Psoas muscle (tissue), 8 donors: Measurements from ENCODE around the gene KSR1. TPM values are rescaled to one million over a fixed set of nuclear protein-coding genes. Genes with fewer than 3 reads are reported as not detected.

ENCODE experiments used
- ATAC-seq, 4 donors: fragments of 200-7000 bp; cut with Tn5 transposase; one replicate each; pipeline ENCODE4 v1.9.1; 2020; ENCODE audit warnings: moderate library complexity in 3 of 4, mild to moderate bottlenecking in 2 of 4
- DNase-seq, 2 donors: peaks; one replicate each; pipeline ENCODE4 v3.0.0-alpha.2; 2020
- H3K27ac ChIP-seq: fragments of 200-600 bp; one replicate; pipeline ENCODE4 v1.8.0; 2022
- H3K27me3 ChIP-seq, 3 donors: fragments of 200-600 bp in 1 of 3; one replicate each; pipeline versions ENCODE4 v1.6.1 to v1.8.0; 2013 to 2022; ENCODE audit warnings: low read length in 2 of 3, mild to moderate bottlenecking in 2 of 3, moderate library complexity in 1 of 3; ENCODE audit not compliant: insufficient read depth in 3 of 3
- H3K36me3 ChIP-seq, 2 donors: fragments of 200-600 bp in 1 of 2; one replicate each; pipeline versions ENCODE4 v1.6.1 to v1.8.0; 2013 to 2022; ENCODE audit warnings: low read depth in 1 of 2, mild to moderate bottlenecking in 1 of 2, moderate library complexity in 1 of 2; ENCODE audit not compliant: insufficient read depth in 1 of 2
- H3K4me1 ChIP-seq: fragments of 200-600 bp; one replicate; pipeline ENCODE4 v1.8.0; 2022
- H3K4me3 ChIP-seq: fragments of 200-600 bp; one replicate; pipeline ENCODE4 v1.8.0; 2022; ENCODE audit warnings: mild to moderate bottlenecking
- H3K9me3 ChIP-seq: fragments of 200-600 bp; one replicate; pipeline ENCODE4 v1.8.0; 2022
- WGBS, 3 donors: extraction: QIAGEN DNeasy Blood & Tissue Kit; methylation state at CpG; one replicate each; pipeline versions ENCODE4 v1.1.6 to v1.1.7; 2013; 5-methylcytosine and 5-hydroxymethylcytosine counted together
- intact Hi-C, 2 donors: fragments of 100-400 bp; cut with DNase I; formaldehyde crosslinking; loops; one replicate each; pipeline versions ENCODE4 v1.11.0 to v1.14.2; 2022
- polyA plus RNA-seq, 3 donors: library from polyadenylated mRNA; stranded (reverse); fragments of 200-250 nt; gene quantifications; one replicate each; pipeline ENCODE4 v1.2.3, GENCODE V29; 2013
- total RNA-seq, 4 donors: library from RNA; stranded (reverse); fragmentation: NEBNext Ultra II Directional in 2 of 4; extraction: Animal tissue kit (Norgen Biotek cat#: 25700) in 2 of 4; gene quantifications; one replicate each; pipeline versions ENCODE4 v1.2.1 to v1.2.4, GENCODE V29; 2021 to 2023
- TF ChIP-seq, protein P1 (sequence below): fragments of 200-600 bp; IDR thresholded peaks from one replicate; pipeline ENCODE4 v1.8.0; 2022; ENCODE audit warnings: antibody characterized with exemption
- donor health status: healthy with polysubstance abuse.
- donor health status: DM: no; HTN: no; CAD: no; lungs with moderate emphysema.
- donor health status: Bipolar disorder and iron deficiency.
- donor health status: healthy.
- donor health status: DM: yes; HTN: yes; CAD: no.
- donor health status: DM: no; HTN: no; CAD: no.
- donor health status: DM: no; HTN: no; CAD: no.
- donor health status: DM: yes; HTN: yes; CAD: no.

The KSR1 gene
- total and polyA plus RNA-seq, 7 donors, result 7.8 to 93.0 (median 46.5) TPM

- DNase-seq (peak in 1 of 2 donors; percentile 14), ATAC-seq (no peak)
- WGBS, 3 donors, result 62 to 71% (median 68%) methylated on average over 5 of the region's 5 CpGs
- Histone ChIP-seq H3K27me3 (no peaks in the 10 kb centered on the region), H3K27ac (peak overlapping the region; percentile 94), H3K4me1 (peaks cover 63% of the 10 kb centered on the region), H3K36me3 (no peaks in the 10 kb centered on the region), H3K4me3 (no peak overlapping the region), H3K9me3 (no peaks in the 10 kb centered on the region)
- intact Hi-C loops, result no loop called here
- TF ChIP-seq, protein P1, sequence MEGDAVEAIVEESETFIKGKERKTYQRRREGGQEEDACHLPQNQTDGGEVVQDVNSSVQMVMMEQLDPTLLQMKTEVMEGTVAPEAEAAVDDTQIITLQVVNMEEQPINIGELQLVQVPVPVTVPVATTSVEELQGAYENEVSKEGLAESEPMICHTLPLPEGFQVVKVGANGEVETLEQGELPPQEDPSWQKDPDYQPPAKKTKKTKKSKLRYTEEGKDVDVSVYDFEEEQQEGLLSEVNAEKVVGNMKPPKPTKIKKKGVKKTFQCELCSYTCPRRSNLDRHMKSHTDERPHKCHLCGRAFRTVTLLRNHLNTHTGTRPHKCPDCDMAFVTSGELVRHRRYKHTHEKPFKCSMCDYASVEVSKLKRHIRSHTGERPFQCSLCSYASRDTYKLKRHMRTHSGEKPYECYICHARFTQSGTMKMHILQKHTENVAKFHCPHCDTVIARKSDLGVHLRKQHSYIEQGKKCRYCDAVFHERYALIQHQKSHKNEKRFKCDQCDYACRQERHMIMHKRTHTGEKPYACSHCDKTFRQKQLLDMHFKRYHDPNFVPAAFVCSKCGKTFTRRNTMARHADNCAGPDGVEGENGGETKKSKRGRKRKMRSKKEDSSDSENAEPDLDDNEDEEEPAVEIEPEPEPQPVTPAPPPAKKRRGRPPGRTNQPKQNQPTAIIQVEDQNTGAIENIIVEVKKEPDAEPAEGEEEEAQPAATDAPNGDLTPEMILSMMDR, result no peak
Measured at GRCh38 chr17:27568811-27569210, 112.6 kb downstream of the KSR1 start.

DNA sequence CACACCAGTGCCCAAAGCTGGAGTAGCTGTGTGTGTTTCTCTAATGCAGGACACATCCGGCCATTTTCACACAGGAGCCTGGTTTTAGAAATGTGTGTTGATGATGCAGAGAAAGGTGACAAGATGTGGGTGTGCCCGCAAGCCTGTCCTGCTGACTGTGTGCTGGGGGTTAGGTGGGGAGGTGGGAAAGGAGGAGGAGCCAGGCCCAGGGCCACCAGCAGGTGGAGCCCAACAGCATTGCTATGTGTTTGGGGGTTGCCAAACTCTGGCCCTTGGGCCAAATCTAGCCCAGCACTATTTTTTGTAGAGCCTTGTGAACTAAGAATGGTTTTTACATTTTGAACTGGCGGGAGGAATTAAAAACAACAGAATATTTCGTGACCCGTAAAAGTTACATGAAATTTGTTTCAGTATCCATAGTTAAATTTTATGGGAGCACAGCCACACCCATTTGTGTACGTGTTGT lies 113.0 kb downstream of the KSR1 start:
- peak; percentile 49 to 77 for DNase-seq

DNA sequence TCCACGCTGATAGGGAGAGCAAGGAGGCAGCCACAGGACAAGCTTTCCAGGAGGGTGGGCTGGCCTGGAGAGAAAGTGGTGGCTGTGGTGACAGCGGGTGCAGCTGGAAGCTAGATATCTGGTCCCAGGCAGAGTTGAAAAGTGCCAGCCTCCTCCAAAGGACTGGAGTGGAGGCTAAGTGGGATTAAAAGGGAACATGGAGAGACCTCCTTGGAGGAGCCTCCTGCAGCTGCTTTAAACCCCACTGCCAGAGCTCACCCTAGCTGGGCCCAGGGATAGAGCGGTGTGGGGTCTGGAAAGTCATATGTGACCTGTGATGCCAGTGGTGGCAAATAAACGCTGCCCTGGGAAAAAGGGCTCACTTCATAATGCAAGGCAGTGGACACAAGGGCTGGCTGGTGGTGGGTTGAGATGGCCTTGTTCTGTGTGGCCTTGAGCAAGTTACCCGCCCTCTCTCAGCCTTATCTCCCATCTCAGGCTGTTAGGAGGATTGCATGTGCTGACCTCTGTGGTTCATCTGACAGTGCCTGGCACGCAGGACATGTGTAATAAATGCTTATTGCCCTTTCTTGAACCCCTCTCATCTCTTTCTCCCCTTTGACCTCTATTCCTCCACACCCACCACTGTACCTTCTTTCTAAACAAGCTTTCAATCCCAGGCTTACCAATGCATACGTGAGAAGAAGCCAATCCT lies 113.8 kb downstream of the KSR1 start:
- Histone ChIP-seq H3K4me3 (no peak overlapping the region), H3K9me3 (no peaks in the 10 kb centered on the region), H3K36me3 (no peaks in the 10 kb centered on the region), H3K4me1 (peaks cover 75% of the 10 kb centered on the region), H3K27me3 (no peaks in the 10 kb centered on the region), H3K27ac (peak overlapping the region; percentile 94)
- intact Hi-C loops, result loop anchor here in 1 of 2 donors (5.0 kb wide), 1 partner anchor 78 kb away; no protein-coding TSS in a partner anchor
- TF ChIP-seq, protein P1, result no peak
- no peak for ATAC-seq
- 84 to 95% (median 85%) methylated on average over 7 of the region's 7 CpGs for WGBS, 3 donors
- peak in 1 of 2 donors; percentile 20 for DNase-seq

More for the DNA sequence above, 113.0 kb downstream of the KSR1 start:
- Histone ChIP-seq H3K9me3 (no peaks in the 10 kb centered on the region), H3K36me3 (no peaks in the 10 kb centered on the region), H3K27ac (peak overlapping the region; percentile 94), H3K4me3 (no peak overlapping the region), H3K4me1 (peaks cover 67% of the 10 kb centered on the region), H3K27me3 (no peaks in the 10 kb centered on the region)
- ATAC-seq, result peak; percentile 29 to 64 (median 48)
- TF ChIP-seq, protein P1, result peak; percentile 53
- 74 to 83% (median 78%) methylated on average over 6 of the region's 6 CpGs for WGBS, 3 donors
- intact Hi-C loops, result no loop called here

- Histone ChIP-seq H3K9me3 (no peaks in the 10 kb centered on the region), H3K27ac (peak overlapping the region; percentile 94), H3K4me1 (peaks cover 76% of the 10 kb centered on the region), H3K27me3 (no peaks in the 10 kb centered on the region), H3K36me3 (no peaks in the 10 kb centered on the region), H3K4me3 (no peak overlapping the region)
- TF ChIP-seq, protein P1, result no peak
- 44 to 65% (median 48%) methylated on average over 7 of the region's 7 CpGs for WGBS, 3 donors
- DNase-seq, result peak in 1 of 2 donors; percentile 42
- intact Hi-C loops, result loop anchor here in 1 of 2 donors (5.0 kb wide), 1 partner anchor 78 kb away; no protein-coding TSS in a partner anchor
- ATAC-seq, result peak in 2 of 4 donors; percentile 15 to 23
Measured at GRCh38 chr17:27570578-27570914, 114.3 kb downstream of the KSR1 start.
